H9 (cell line): ENCODE results near the gene ATG101. TPM values are rescaled to one million over a fixed set of nuclear protein-coding genes. Genes with fewer than 3 reads are reported as not detected.

Source experiments
- DNase-seq: peaks from one replicate; pipeline ENCODE4 v3.0.0-alpha.2; 2017
- H2AFZ ChIP-seq: one replicate; pipeline ENCODE4 v1.6.1; 2013; ENCODE audit warnings: mild to moderate bottlenecking, low read length, control low read depth, moderate library complexity
- H2AK5ac ChIP-seq: 2 replicates; pipeline ENCODE4 v1.6.1; 2013; ENCODE audit warnings: low read length, control low read depth, mixed read lengths; ENCODE audit not compliant: insufficient read length
- H2BK120ac ChIP-seq: one replicate; pipeline ENCODE4 v1.6.1; 2013; ENCODE audit warnings: low read depth, mild to moderate bottlenecking, low read length, control low read depth, inconsistent platforms; ENCODE audit not compliant: poor library complexity, severe bottlenecking
- H2BK12ac ChIP-seq: 2 replicates; pipeline ENCODE4 v1.6.1; 2013; ENCODE audit warnings: low read length, control low read depth, mixed read lengths, low read depth; ENCODE audit not compliant: insufficient read length
- H2BK15ac ChIP-seq: 2 replicates; pipeline ENCODE4 v1.6.1; 2013; ENCODE audit warnings: low read depth, low read length, control low read depth
- H2BK20ac ChIP-seq: one replicate; pipeline ENCODE4 v1.6.1; 2013; ENCODE audit warnings: low read depth, mild to moderate bottlenecking, low read length, control low read depth, inconsistent platforms; ENCODE audit not compliant: poor library complexity, severe bottlenecking
- H2BK5ac ChIP-seq: 2 replicates; pipeline ENCODE4 v1.6.1; 2013; ENCODE audit warnings: low read length, control low read depth, mixed read lengths; ENCODE audit not compliant: insufficient read length
- H3K14ac ChIP-seq: 2 replicates; pipeline ENCODE4 v1.6.1; 2013; ENCODE audit warnings: low read length, control low read depth; ENCODE audit not compliant: insufficient read depth
- H3K18ac ChIP-seq: 2 replicates; pipeline ENCODE4 v1.6.1; 2013; ENCODE audit warnings: low read depth, mild to moderate bottlenecking, mixed read lengths, low read length, control low read depth; ENCODE audit not compliant: insufficient read length
- H3K23ac ChIP-seq: 2 replicates; pipeline ENCODE4 v1.6.1; 2013; ENCODE audit warnings: low read length, control low read depth, mixed read lengths, low read depth; ENCODE audit not compliant: insufficient read length
- H3K23me2 ChIP-seq: 2 replicates; pipeline ENCODE4 v1.6.1; 2013; ENCODE audit warnings: low read depth, mild to moderate bottlenecking, mixed read lengths, low read length, control low read depth; ENCODE audit not compliant: insufficient read length, poor library complexity, severe bottlenecking
- H3K27ac ChIP-seq: 2 replicates; pipeline ENCODE4 v1.5.1; 2013; ENCODE audit warnings: low read length, control low read depth, mixed read lengths, low read depth; ENCODE audit not compliant: insufficient read length
- H3K27me3 ChIP-seq: 2 replicates; pipeline ENCODE4 v1.6.1; 2013; ENCODE audit warnings: low read length, control low read depth, inconsistent platforms; ENCODE audit not compliant: insufficient read depth
- H3K4ac ChIP-seq: 2 replicates; pipeline ENCODE4 v1.6.1; 2013; ENCODE audit warnings: low read depth, mild to moderate bottlenecking, control low read depth, inconsistent platforms, low read length, moderate library complexity
- H3K4me1 ChIP-seq: 2 replicates; pipeline ENCODE4 v1.6.1; 2013; ENCODE audit warnings: low read length, control low read depth, inconsistent platforms; ENCODE audit not compliant: insufficient read depth
- H3K4me2 ChIP-seq: 2 replicates; pipeline ENCODE4 v1.6.1; 2013; ENCODE audit warnings: low read length, control low read depth, mixed read lengths; ENCODE audit not compliant: insufficient read length, insufficient read depth
- H3K56ac ChIP-seq: 2 replicates; pipeline ENCODE4 v1.6.1; 2013; ENCODE audit warnings: low read depth, mild to moderate bottlenecking, mixed read lengths, low read length, control low read depth; ENCODE audit not compliant: insufficient read length
- H3K79me1 ChIP-seq: 2 replicates; pipeline ENCODE4 v1.6.1; 2013; ENCODE audit warnings: low read depth, mild to moderate bottlenecking, moderate library complexity, low read length, control low read depth, inconsistent platforms; ENCODE audit not compliant: insufficient read depth, poor library complexity, severe bottlenecking
- H3K79me2 ChIP-seq: 2 replicates; pipeline ENCODE4 v1.6.1; 2013; ENCODE audit warnings: low read length, control low read depth, inconsistent platforms; ENCODE audit not compliant: insufficient read depth
- H3K9ac ChIP-seq: 2 replicates; pipeline ENCODE4 v1.6.1; 2013; ENCODE audit warnings: low read length, control low read depth, mixed read lengths; ENCODE audit not compliant: insufficient read length; ENCODE audit errors: extremely low read depth
- H3K9me3 ChIP-seq: one replicate; pipeline ENCODE4 v1.6.1; 2013; ENCODE audit warnings: low read depth, low read length, inconsistent platforms; ENCODE audit not compliant: control insufficient read depth
- H3T11ph ChIP-seq: one replicate; pipeline ENCODE4 v1.6.1; 2013; ENCODE audit warnings: mild to moderate bottlenecking, low read length, control low read depth, inconsistent platforms
- H4K20me1 ChIP-seq: one replicate; pipeline ENCODE4 v1.6.1; 2013; ENCODE audit not compliant: control insufficient read depth, insufficient read length, insufficient read depth
- H4K5ac ChIP-seq: 2 replicates; pipeline ENCODE4 v1.6.1; 2013; ENCODE audit warnings: low read depth, mild to moderate bottlenecking, mixed read lengths, low read length, control low read depth; ENCODE audit not compliant: insufficient read length
- H4K8ac ChIP-seq: replicated peaks from 2 replicates; pipeline ENCODE4 v1.6.1; 2013; ENCODE audit warnings: low read length, control low read depth, mixed read lengths, low read depth; ENCODE audit not compliant: insufficient read length
- H4K91ac ChIP-seq: 2 replicates; pipeline ENCODE4 v1.6.1; 2013; ENCODE audit warnings: low read depth, mild to moderate bottlenecking, moderate library complexity, mixed read lengths, low read length, control low read depth; ENCODE audit not compliant: insufficient read length
- H3K27ac Mint-ChIP-seq, 3 experiments: 2 replicates in 2 of 3; 3 replicates in 1 of 3; pipeline ENCODE4 v1.8.0; 2020 to 2021; ENCODE audit warnings: mixed read lengths in 3 of 3, mild to moderate bottlenecking in 1 of 3, moderate library complexity in 1 of 3
- H3K27me3 Mint-ChIP-seq: 2 replicates; pipeline ENCODE4 v1.8.0; 2021; ENCODE audit warnings: low read depth, mild to moderate bottlenecking, moderate library complexity, mixed read lengths
- H3K36me3 Mint-ChIP-seq, 3 experiments: 2 replicates in 2 of 3; 3 replicates in 1 of 3; pipeline ENCODE4 v1.8.0; 2020 to 2021; ENCODE audit warnings: low read depth in 3 of 3, mixed read lengths in 3 of 3; ENCODE audit not compliant: insufficient read depth in 1 of 3
- H3K4me1 Mint-ChIP-seq, 2 experiments: 2 replicates each; pipeline ENCODE4 v1.8.0; 2020; ENCODE audit warnings: mixed read lengths in 2 of 2
- H3K4me3 Mint-ChIP-seq, 2 experiments: 2 replicates in 1 of 2; 3 replicates in 1 of 2; pipeline ENCODE4 v1.8.0; 2020 to 2021; ENCODE audit warnings: mild to moderate bottlenecking in 2 of 2, mixed read lengths in 2 of 2, moderate library complexity in 1 of 2
- H3K9me3 Mint-ChIP-seq, 2 experiments: 2 replicates in 1 of 2; 3 replicates in 1 of 2; pipeline ENCODE4 v1.8.0; 2020; ENCODE audit warnings: mild to moderate bottlenecking in 2 of 2, mixed read lengths in 2 of 2, moderate library complexity in 1 of 2
- CTCF ChIP-seq: fragments of 200-600 bp; sonication (generic); conservative IDR thresholded peaks from 3 replicates; pipeline ENCODE4 v1.8.0; 2021; ENCODE audit warnings: antibody characterized with exemption, mild to moderate bottlenecking
- WGBS: extraction: QIAGEN DNeasy Blood & Tissue Kit; methylation state at CpG from one replicate; pipeline ENCODE4 v1.1.7; 2013; ENCODE audit warnings: missing lambda C conversion rate, low lambda C conversion rate, mixed read lengths; ENCODE audit not compliant: insufficient read length; ENCODE audit errors: extremely low coverage; 5-methylcytosine and 5-hydroxymethylcytosine counted together
- total RNA-seq: library from RNA; stranded (reverse); gene quantifications from 2 replicates; pipeline ENCODE4 v1.2.1, GENCODE V29; 2021

The ATG101 gene
- total RNA-seq, 1 experiment from 2014 or later = 58.3 TPM

GRCh38 chr12:52023182-52023975 is 46.4 kb upstream of the ATG101 start:
- H3K4me1 ChIP-seq = peaks cover 5% of the 10 kb centered on the region
- peak; percentile 93 for DNase-seq
- H2BK12ac ChIP-seq = no peak overlapping the region
- H3K27me3 Mint-ChIP-seq = peaks cover 66% of the 10 kb centered on the region
- H3K4me2 ChIP-seq = peak overlapping the region; percentile 66
- no peak overlapping the region for H2BK120ac ChIP-seq
- no peak overlapping the region for H3K56ac ChIP-seq
- H3K23me2 ChIP-seq = peaks cover 16% of the 10 kb centered on the region
- H2AFZ ChIP-seq = no peak overlapping the region
- no peaks in the 10 kb centered on the region for H3K79me1 ChIP-seq
- no peak overlapping the region for H2BK20ac ChIP-seq
- H3K4me1 Mint-ChIP-seq = peaks cover 23 to 38% of the 10 kb centered on the region in 2 experiments
- no peak overlapping the region for H3T11ph ChIP-seq
- no peaks in the 10 kb centered on the region for H3K79me2 ChIP-seq
- no peaks in the 10 kb centered on the region for H3K9me3 ChIP-seq
- H3K4ac ChIP-seq = no peak overlapping the region
- H4K8ac ChIP-seq = no peak overlapping the region
- no CpG with 5 or more reads among the region's 70 CpGs for WGBS
- peak overlapping the region; percentile 62 to 81 for H3K4me3 Mint-ChIP-seq
- H3K23ac ChIP-seq = no peak overlapping the region
- H3K36me3 Mint-ChIP-seq = no peaks in the 10 kb centered on the region; a peak in 1 of 7 replicates
- peaks cover 5% of the 10 kb centered on the region; the same call in 1 of the 2 replicates for H3K27me3 ChIP-seq
- H3K14ac ChIP-seq = no peak overlapping the region; the same call in 1 of the 2 replicates
- no peaks in the 10 kb centered on the region for H4K20me1 ChIP-seq
- no peak overlapping the region for H4K5ac ChIP-seq
- peak; percentile 98 for TF ChIP-seq CTCF
- no peak overlapping the region for H2AK5ac ChIP-seq
- no peak overlapping the region for H3K27ac ChIP-seq
- H3K9ac ChIP-seq = no peak overlapping the region
- no peak overlapping the region for H4K91ac ChIP-seq
- H2BK5ac ChIP-seq = no peak overlapping the region
- no peak overlapping the region for H2BK15ac ChIP-seq
- no peak overlapping the region for H3K18ac ChIP-seq
- no peak overlapping the region for H3K27ac Mint-ChIP-seq
- no peaks in the 10 kb centered on the region; a peak in 1 of 5 replicates for H3K9me3 Mint-ChIP-seq
